SK-N-SH (cell line): ENCODE measurements around the gene MAGEF1. TPM values are rescaled to one million over a fixed set of nuclear protein-coding genes. Genes with fewer than 3 reads are reported as not detected.

Source experiments
- CTCF ChIA-PET: fragments of 300-600, 350-600 bp; formaldehyde crosslinking; extraction: SDS; loops from one replicate; lab custom pipeline; 2021; lab: Yijun Ruan, JAX
- POLR2A ChIA-PET: fragments of 350-600 bp; sonication (Branson Sonifier 250); formaldehyde crosslinking; extraction: SDS; loops from one replicate; lab custom pipeline; 2020; ENCODE audit warnings: antibody characterized with exemption, inconsistent platforms; lab: Yijun Ruan, JAX
- DNase-seq: peaks from one replicate; pipeline ENCODE4 v3.0.0; 2012
- H2AFZ ChIP-seq: fragments of 200-600 bp; sonication (generic); 2 replicates; pipeline ENCODE4 v1.8.1; 2016; ENCODE audit warnings: antibody characterized with exemption, mild to moderate bottlenecking, low read depth
- H3F3A ChIP-seq: fragments of 200-600 bp; sonication (generic); replicated peaks from 2 replicates; pipeline ENCODE3; 2016; ENCODE audit warnings: antibody characterized with exemption, mild to moderate bottlenecking; ENCODE audit not compliant: insufficient read depth
- H3K27ac ChIP-seq, 2 experiments: fragments of 200-500 bp in 1 of 2; fragments of 200-600 bp in 1 of 2; sonication (Bioruptor generic) in 1 of 2; sonication (generic), shearing (Covaris generic) in 1 of 2; 2 replicates each; pipeline versions ENCODE4 v1.5.1 to v1.6.1; 2014 to 2016; ENCODE audit warnings: low read depth in 2 of 2, inconsistent platforms in 1 of 2, low read length in 1 of 2, mild to moderate bottlenecking in 1 of 2, mixed read lengths in 1 of 2
- H3K27me3 ChIP-seq: fragments of 200-600 bp; sonication (generic), shearing (Covaris generic); 2 replicates; pipeline ENCODE4 v1.6.1; 2016; ENCODE audit warnings: mixed run types; ENCODE audit not compliant: insufficient read depth
- H3K36me3 ChIP-seq, 2 experiments: fragments of 200-500 bp in 1 of 2; fragments of 200-600 bp in 1 of 2; sonication (Bioruptor generic) in 1 of 2; sonication (generic) in 1 of 2; replicated peaks in 1 of 2; 2 replicates each; pipeline versions ENCODE3 to v1.5.1; 2014 to 2016; ENCODE audit warnings: low read length in 1 of 2, mild to moderate bottlenecking in 1 of 2; ENCODE audit not compliant: insufficient read depth in 2 of 2, control insufficient read depth in 1 of 2
- H3K4me1 ChIP-seq, 2 experiments: fragments of 200-500 bp in 1 of 2; fragments of 200-600 bp in 1 of 2; sonication (Bioruptor generic) in 1 of 2; sonication (generic), shearing (Covaris generic) in 1 of 2; 2 replicates each; pipeline versions ENCODE4 v1.5.1 to v1.6.1; 2014 to 2016; ENCODE audit warnings: low read depth in 1 of 2, low read length in 1 of 2, mixed run types in 1 of 2; ENCODE audit not compliant: insufficient read depth in 2 of 2, control insufficient read depth in 1 of 2
- H3K4me2 ChIP-seq: fragments of 200-600 bp; sonication (generic), shearing (Covaris generic); 2 replicates; pipeline ENCODE4 v1.6.1; 2017; ENCODE audit warnings: mixed run types
- H3K4me3 ChIP-seq, 2 experiments: fragments of 200-500 bp in 1 of 2; fragments of 200-600 bp in 1 of 2; sonication (Bioruptor generic) in 1 of 2; sonication (generic), shearing (Covaris generic) in 1 of 2; 2 replicates each; pipeline versions ENCODE4 v1.5.1 to v1.8.1; 2014 to 2016; ENCODE audit warnings: low read depth in 2 of 2, inconsistent platforms in 1 of 2, low read length in 1 of 2, mild to moderate bottlenecking in 1 of 2, mixed read lengths in 1 of 2, moderate library complexity in 1 of 2
- H3K79me2 ChIP-seq: fragments of 200-600 bp; sonication (generic); 2 replicates; pipeline ENCODE4 v1.8.1; 2017; ENCODE audit warnings: mild to moderate bottlenecking; ENCODE audit not compliant: insufficient read depth
- H3K9ac ChIP-seq: fragments of 200-600 bp; sonication (generic); 2 replicates; pipeline ENCODE4 v1.6.1; 2017; ENCODE audit warnings: mixed run types
- H3K9me2 ChIP-seq: fragments of 200-600 bp; sonication (generic); 2 replicates; pipeline ENCODE4 v1.6.1; 2017; ENCODE audit warnings: mixed run types
- H3K9me3 ChIP-seq: fragments of 200-600 bp; sonication (generic); 2 replicates; pipeline ENCODE4 v1.6.1; 2017; ENCODE audit warnings: mixed run types, mild to moderate bottlenecking, moderate library complexity
- H4K20me1 ChIP-seq: fragments of 200-600 bp; sonication (generic); 2 replicates; pipeline ENCODE4 v1.6.1; 2017; ENCODE audit warnings: mild to moderate bottlenecking, mixed run types; ENCODE audit not compliant: insufficient read depth
- CHD2 ChIP-seq: fragments of 150-350 bp; IDR thresholded peaks from 2 replicates; pipeline ENCODE4 v1.6.1; 2018; ENCODE audit warnings: low read length; ENCODE audit not compliant: partially characterized antibody
- ELF1 ChIP-seq: IDR thresholded peaks from 2 replicates; pipeline ENCODE4 v1.4.0; 2012
- EP300 ChIP-seq, 2 experiments: IDR thresholded peaks; 2 replicates each; pipeline versions ENCODE4 v1.4.0 to v1.6.1; 2012; ENCODE audit warnings: borderline replicate concordance in 1 of 2, low read depth in 1 of 2, low read length in 1 of 2
- EZH2phosphoT487 ChIP-seq: fragments of 200-600 bp; sonication (generic); IDR thresholded peaks from 2 replicates; pipeline ENCODE4 v1.6.1; 2017; ENCODE audit warnings: low read depth, mixed run types, mild to moderate bottlenecking, antibody characterized with exemption, moderate library complexity, borderline replicate concordance
- FOXJ3 ChIP-seq: sonication (generic); formaldehyde crosslinking; IDR thresholded peaks from 2 replicates; pipeline ENCODE4 v1.5.1; 2020; ENCODE audit warnings: mild to moderate bottlenecking, missing genetic modification reagents
- FOXM1 ChIP-seq: IDR thresholded peaks from 2 replicates; pipeline ENCODE4 v1.4.0; 2012; ENCODE audit warnings: low read depth, mild to moderate bottlenecking
- MXI1 ChIP-seq: IDR thresholded peaks from 2 replicates; pipeline ENCODE4 v1.6.1; 2012; ENCODE audit warnings: mild to moderate bottlenecking, low read depth, low read length, improper control_type of control experiment
- RCOR1 ChIP-seq: fragments of 150-350 bp; IDR thresholded peaks from 2 replicates; pipeline ENCODE4 v1.6.1; 2017; ENCODE audit warnings: antibody characterized with exemption, low read length
- RFX5 ChIP-seq: IDR thresholded peaks from 2 replicates; pipeline ENCODE4 v1.6.1; 2012; ENCODE audit warnings: mild to moderate bottlenecking, improper control_type of control experiment, low read length
- SMC3 ChIP-seq: IDR thresholded peaks from 2 replicates; pipeline ENCODE4 v1.6.1; 2012; ENCODE audit warnings: low read depth, low read length, improper control_type of control experiment
- TAF1 ChIP-seq: IDR thresholded peaks from 2 replicates; pipeline ENCODE4 v1.6.1; 2012; ENCODE audit warnings: low read depth, mild to moderate bottlenecking, low read length, moderate library complexity, borderline replicate concordance
- TCF12 ChIP-seq: IDR thresholded peaks from 2 replicates; pipeline ENCODE4 v1.4.0; 2012
- YY1 ChIP-seq: IDR thresholded peaks from 2 replicates; pipeline ENCODE4 v1.4.0; 2012; ENCODE audit warnings: low read depth, mild to moderate bottlenecking
- WGBS: methylation state at CpG from one replicate; pipeline ENCODE4 v1.1.6; 2017; ENCODE audit warnings: low lambda C conversion rate; 5-methylcytosine and 5-hydroxymethylcytosine counted together
- polyA plus RNA-seq, 3 experiments: library from polyadenylated mRNA; depleted of rRNA; stranded (reverse); fragments of >200 nt; gene quantifications; 2 replicates each; pipeline ENCODE4 v1.2.3, GENCODE V29; 2012
- TF ChIP-seq, protein P1 (sequence below): fragments of 150-350 bp; IDR thresholded peaks from 2 replicates; pipeline ENCODE4 v1.6.1; 2017; ENCODE audit warnings: antibody characterized with exemption, low read length, low read depth, borderline replicate concordance
- TF ChIP-seq, protein P2 (sequence below): IDR thresholded peaks from 2 replicates; pipeline ENCODE4; 2012
- TF ChIP-seq, protein P3 (sequence below): IDR thresholded peaks from 2 replicates; pipeline ENCODE4 v1.4.0; 2012; ENCODE audit warnings: low read depth, borderline replicate concordance
- TF ChIP-seq, protein P4 (sequence below): IDR thresholded peaks from 2 replicates; pipeline ENCODE4 v1.4.0; 2012; ENCODE audit warnings: low read depth, borderline replicate concordance
- TF ChIP-seq, protein P5 (sequence below): IDR thresholded peaks from 2 replicates; pipeline ENCODE4 v1.4.0; 2012; ENCODE audit warnings: low read depth

MAGEF1 gene
- polyA plus RNA-seq, 1 of the 3 experiments (the other 2 are of a cell fraction) = 45.2 TPM

DNA sequence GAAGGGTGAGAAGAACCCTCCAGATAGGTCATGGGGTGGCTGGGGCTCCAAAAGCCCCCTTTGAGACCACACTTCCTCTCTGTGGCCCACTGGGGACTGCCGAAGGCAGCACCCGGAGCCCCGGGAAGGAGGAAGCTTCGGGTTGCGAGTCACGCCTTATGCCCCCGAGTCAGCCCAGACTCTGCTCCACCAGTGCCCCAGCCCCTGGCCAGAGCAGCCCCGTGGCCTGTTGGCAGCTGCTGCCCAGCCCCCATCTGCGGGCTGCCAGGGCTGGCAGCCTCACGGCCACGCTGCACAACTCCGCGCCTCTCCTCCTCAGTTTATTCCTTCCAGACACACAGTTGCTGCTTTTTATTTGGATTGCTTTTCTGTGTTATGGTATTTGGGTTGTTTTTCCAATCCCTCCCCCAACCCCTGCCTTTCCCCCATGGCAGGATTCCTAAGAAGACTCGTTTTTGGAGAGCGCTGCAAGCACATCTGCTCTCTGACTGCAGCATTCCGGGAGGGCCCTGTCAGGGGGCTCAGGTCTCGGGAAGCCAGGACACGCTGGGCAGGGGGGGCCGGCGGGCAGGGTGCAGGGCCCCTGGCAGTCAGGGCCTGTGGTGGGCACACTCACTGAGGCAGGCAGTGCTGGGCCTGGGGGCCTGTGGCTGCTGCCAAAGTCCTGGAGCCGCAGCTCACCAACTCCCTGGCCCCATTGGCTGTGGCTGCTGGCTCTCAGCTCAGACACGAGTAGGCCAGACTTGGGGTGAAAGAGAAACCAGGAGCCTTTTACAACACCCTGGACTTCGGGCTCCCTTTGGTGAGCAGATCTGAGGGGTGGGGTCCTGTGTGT, 20.2 kb downstream of the MAGEF1 start:
- Histone ChIP-seq H3K9me2 (no peaks in the 10 kb centered on the region), H2AFZ (no peak overlapping the region)

More for the DNA sequence above, 20.2 kb downstream of the MAGEF1 start:
- Histone ChIP-seq H3K9me3 (no peaks in the 10 kb centered on the region), H3K4me3 (no peak overlapping the region), H4K20me1 (no peaks in the 10 kb centered on the region), H3K36me3 (no peaks in the 10 kb centered on the region), H3F3A (no peaks in the 10 kb centered on the region), H3K79me2 (no peaks in the 10 kb centered on the region), H3K9ac (no peak overlapping the region), H3K27ac (no peak overlapping the region), H3K4me1 (peaks cover 0 to 30% of the 10 kb centered on the region in 2 experiments; a peak in 2 of 4 replicates), H3K27me3 (no peaks in the 10 kb centered on the region), H3K4me2 (no peak overlapping the region)
- 81% methylated on average over 20 of the region's 23 CpGs for WGBS
- POLR2A ChIA-PET = interaction anchor here (1.2 to 2.3 kb wide), 2 partner anchors 20 kb away, joined by 3 to 10 read pairs; partner anchors contain the start of gene MAGEF1
- TF ChIP-seq FOXJ3 (no peak), RCOR1 (no peak), ELF1 (no peak), TAF1 (no peak), SMC3 (no peak), YY1 (no peak), RFX5 (no peak), FOXM1 (no peak), EZH2phosphoT487 (no peak), EP300 (IDR thresholded peaks at IDR 0.05; ENCODE audit: borderline replicate concordance in 1 of 2, low read depth in 1 of 2, low read length in 1 of 2) (no peak), TCF12 (no peak), CHD2 (no peak), MXI1 (no peak)
- TF ChIP-seq, protein P1, sequence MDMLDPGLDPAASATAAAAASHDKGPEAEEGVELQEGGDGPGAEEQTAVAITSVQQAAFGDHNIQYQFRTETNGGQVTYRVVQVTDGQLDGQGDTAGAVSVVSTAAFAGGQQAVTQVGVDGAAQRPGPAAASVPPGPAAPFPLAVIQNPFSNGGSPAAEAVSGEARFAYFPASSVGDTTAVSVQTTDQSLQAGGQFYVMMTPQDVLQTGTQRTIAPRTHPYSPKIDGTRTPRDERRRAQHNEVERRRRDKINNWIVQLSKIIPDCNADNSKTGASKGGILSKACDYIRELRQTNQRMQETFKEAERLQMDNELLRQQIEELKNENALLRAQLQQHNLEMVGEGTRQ = no peak
- TF ChIP-seq, protein P2, sequence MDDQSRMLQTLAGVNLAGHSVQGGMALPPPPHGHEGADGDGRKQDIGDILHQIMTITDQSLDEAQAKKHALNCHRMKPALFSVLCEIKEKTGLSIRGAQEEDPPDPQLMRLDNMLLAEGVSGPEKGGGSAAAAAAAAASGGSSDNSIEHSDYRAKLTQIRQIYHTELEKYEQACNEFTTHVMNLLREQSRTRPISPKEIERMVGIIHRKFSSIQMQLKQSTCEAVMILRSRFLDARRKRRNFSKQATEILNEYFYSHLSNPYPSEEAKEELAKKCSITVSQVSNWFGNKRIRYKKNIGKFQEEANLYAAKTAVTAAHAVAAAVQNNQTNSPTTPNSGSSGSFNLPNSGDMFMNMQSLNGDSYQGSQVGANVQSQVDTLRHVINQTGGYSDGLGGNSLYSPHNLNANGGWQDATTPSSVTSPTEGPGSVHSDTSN = no peak
- TF ChIP-seq, protein P3, sequence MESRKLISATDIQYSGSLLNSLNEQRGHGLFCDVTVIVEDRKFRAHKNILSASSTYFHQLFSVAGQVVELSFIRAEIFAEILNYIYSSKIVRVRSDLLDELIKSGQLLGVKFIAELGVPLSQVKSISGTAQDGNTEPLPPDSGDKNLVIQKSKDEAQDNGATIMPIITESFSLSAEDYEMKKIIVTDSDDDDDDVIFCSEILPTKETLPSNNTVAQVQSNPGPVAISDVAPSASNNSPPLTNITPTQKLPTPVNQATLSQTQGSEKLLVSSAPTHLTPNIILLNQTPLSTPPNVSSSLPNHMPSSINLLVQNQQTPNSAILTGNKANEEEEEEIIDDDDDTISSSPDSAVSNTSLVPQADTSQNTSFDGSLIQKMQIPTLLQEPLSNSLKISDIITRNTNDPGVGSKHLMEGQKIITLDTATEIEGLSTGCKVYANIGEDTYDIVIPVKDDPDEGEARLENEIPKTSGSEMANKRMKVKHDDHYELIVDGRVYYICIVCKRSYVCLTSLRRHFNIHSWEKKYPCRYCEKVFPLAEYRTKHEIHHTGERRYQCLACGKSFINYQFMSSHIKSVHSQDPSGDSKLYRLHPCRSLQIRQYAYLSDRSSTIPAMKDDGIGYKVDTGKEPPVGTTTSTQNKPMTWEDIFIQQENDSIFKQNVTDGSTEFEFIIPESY = no peak
- TF ChIP-seq, protein P4, sequence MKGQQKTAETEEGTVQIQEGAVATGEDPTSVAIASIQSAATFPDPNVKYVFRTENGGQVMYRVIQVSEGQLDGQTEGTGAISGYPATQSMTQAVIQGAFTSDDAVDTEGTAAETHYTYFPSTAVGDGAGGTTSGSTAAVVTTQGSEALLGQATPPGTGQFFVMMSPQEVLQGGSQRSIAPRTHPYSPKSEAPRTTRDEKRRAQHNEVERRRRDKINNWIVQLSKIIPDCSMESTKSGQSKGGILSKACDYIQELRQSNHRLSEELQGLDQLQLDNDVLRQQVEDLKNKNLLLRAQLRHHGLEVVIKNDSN = no peak
- TF ChIP-seq, protein P5, sequence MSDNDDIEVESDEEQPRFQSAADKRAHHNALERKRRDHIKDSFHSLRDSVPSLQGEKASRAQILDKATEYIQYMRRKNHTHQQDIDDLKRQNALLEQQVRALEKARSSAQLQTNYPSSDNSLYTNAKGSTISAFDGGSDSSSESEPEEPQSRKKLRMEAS = no peak
- CTCF ChIA-PET = interaction anchor here (1.0 to 1.1 kb wide), 2 partner anchors 47 to 94 kb away, joined by 3 read pairs; no protein-coding TSS in a partner anchor
- peak; percentile 57 for DNase-seq
